ENCODE measurements around the gene YPEL1.

Gene YPEL1

GRCh38 chr22:21714786-21715185 lies 20.8 kb downstream of the YPEL1 start:
- Mint-ChIP-seq H3K27ac (peak overlapping the region; percentile 56 to 71 (median 58)), H3K4me3 (peak overlapping the region in 1 of 3 experiments; percentile 19), H3K27me3 (ENCODE audit: low read depth) (no peaks in the 10 kb centered on the region), H3K36me3 (ENCODE audit: low read depth) (peaks cover 11% of the 10 kb centered on the region), H3K4me1 (peaks cover 44% of the 10 kb centered on the region), H3K9me3 (no peaks in the 10 kb centered on the region)
- no peak for TF ChIP-seq CTCF (IDR thresholded peaks at IDR 0.05; ENCODE audit: unreplicated experiment in 3 of 3)

GRCh38 chr22:21714059-21714770 lies 21.4 kb downstream of the YPEL1 start:
- Mint-ChIP-seq H3K27me3 (ENCODE audit: low read depth) (no peaks in the 10 kb centered on the region), H3K4me1 (peaks cover 48% of the 10 kb centered on the region)

GRCh38 chr22:21713428-21714058 lies 22.1 kb downstream of the YPEL1 start:
- Mint-ChIP-seq H3K4me3 (no peak overlapping the region), H3K36me3 (ENCODE audit: low read depth) (peaks cover 21% of the 10 kb centered on the region), H3K4me1 (peaks cover 52% of the 10 kb centered on the region), H3K9me3 (no peaks in the 10 kb centered on the region), H3K27ac (peak overlapping the region; percentile 27 to 48 (median 45)), H3K27me3 (ENCODE audit: low read depth) (no peaks in the 10 kb centered on the region)
- peak in 1 of 3 experiments; percentile 3 for TF ChIP-seq CTCF (IDR thresholded peaks at IDR 0.05; ENCODE audit: unreplicated experiment in 3 of 3)

More at GRCh38 chr22:21714059-21714770, 21.4 kb downstream of the YPEL1 start:
- Mint-ChIP-seq H3K36me3 (ENCODE audit: low read depth) (peaks cover 16% of the 10 kb centered on the region), H3K27ac (peak overlapping the region; percentile 56 to 71 (median 58)), H3K4me3 (no peak overlapping the region), H3K9me3 (no peaks in the 10 kb centered on the region)
- TF ChIP-seq CTCF (IDR thresholded peaks at IDR 0.05; ENCODE audit: unreplicated experiment in 3 of 3), result no peak

GRCh38 chr22:21712751-21713427 lies 22.7 kb downstream of the YPEL1 start:
- Mint-ChIP-seq H3K9me3 (no peaks in the 10 kb centered on the region), H3K4me1 (peaks cover 54% of the 10 kb centered on the region), H3K27ac (peak overlapping the region; percentile 27 to 48 (median 45)), H3K27me3 (ENCODE audit: low read depth) (no peaks in the 10 kb centered on the region), H3K4me3 (no peak overlapping the region), H3K36me3 (ENCODE audit: low read depth) (peaks cover 21% of the 10 kb centered on the region)
- peak; percentile 59 to 76 (median 70) for TF ChIP-seq CTCF (IDR thresholded peaks at IDR 0.05; ENCODE audit: unreplicated experiment in 3 of 3)

GRCh38 chr22:21711851-21712250 lies 23.7 kb downstream of the YPEL1 start:
- no peak for TF ChIP-seq CTCF (IDR thresholded peaks at IDR 0.05; ENCODE audit: unreplicated experiment in 3 of 3)
- Mint-ChIP-seq H3K27ac (no peak overlapping the region), H3K4me1 (peaks cover 60% of the 10 kb centered on the region), H3K4me3 (no peak overlapping the region), H3K27me3 (ENCODE audit: low read depth) (no peaks in the 10 kb centered on the region), H3K9me3 (no peaks in the 10 kb centered on the region), H3K36me3 (ENCODE audit: low read depth) (peaks cover 25% of the 10 kb centered on the region)

All from nephron (organoid).